Naive thymus-derived CD4-positive, alpha-beta T cell (primary cell): ENCODE results near the gene CEP85L. TPM values are rescaled to one million over a fixed set of nuclear protein-coding genes. Genes with fewer than 3 reads are reported as not detected.
A peak's percentile ranks its signal among the peaks of the same experiment; 100 is the strongest.

Experiments
- ATAC-seq: fragments of 150-1000 bp; cut with Tn5 transposase; 2 replicates; pipeline ENCODE4 v1.10.0; 2021; ENCODE audit warnings: mild to moderate bottlenecking, moderate library complexity
- CTCF ChIA-PET: fragments of 350-600 bp; sonication (Branson Sonifier 250); formaldehyde crosslinking; loops from one replicate; lab custom pipeline; 2021; ENCODE audit warnings: antibody characterized with exemption; lab: Charles Lee
- POLR2A ChIA-PET: fragments of 350-600 bp; sonication (Branson Sonifier 250); formaldehyde crosslinking; loops from one replicate; lab custom pipeline; 2021; ENCODE audit warnings: antibody characterized with exemption, inconsistent platforms; lab: Charles Lee
- DNase-seq, 9 donors: peaks; one replicate each; pipeline versions ENCODE4 v3.0.0 to v3.0.0-alpha.2; 2020 to 2022; ENCODE audit warnings: mixed read lengths in 1 of 9
- H3K27ac ChIP-seq: one replicate; pipeline ENCODE4 v1.7.0; 2013; ENCODE audit warnings: mild to moderate bottlenecking, low read depth, low read length, moderate library complexity
- H3K27me3 ChIP-seq, 2 donors: one replicate each; pipeline ENCODE4 v1.7.0; 2013; ENCODE audit warnings: low read length in 2 of 2, mild to moderate bottlenecking in 2 of 2, moderate library complexity in 2 of 2; ENCODE audit not compliant: control insufficient read depth in 2 of 2, insufficient read depth in 2 of 2
- H3K36me3 ChIP-seq, 3 experiments: 1 replicate in 2 of 3; 2 replicates in 1 of 3; pipeline ENCODE4 v1.7.0; 2013; ENCODE audit warnings: low read length in 3 of 3, mild to moderate bottlenecking in 3 of 3, moderate library complexity in 1 of 3; ENCODE audit not compliant: insufficient read depth in 3 of 3, control insufficient read depth in 2 of 3
- H3K4me1 ChIP-seq, 2 donors: one replicate each; pipeline ENCODE4 v1.7.0; 2013; ENCODE audit warnings: low read length in 2 of 2, mild to moderate bottlenecking in 2 of 2, moderate library complexity in 1 of 2; ENCODE audit not compliant: control insufficient read depth in 2 of 2, insufficient read depth in 2 of 2
- H3K4me3 ChIP-seq: 2 replicates; pipeline ENCODE4 v1.7.0; 2013; ENCODE audit warnings: mild to moderate bottlenecking, low read length
- H3K9me3 ChIP-seq, 3 experiments: 1 replicate in 2 of 3; 2 replicates in 1 of 3; pipeline ENCODE4 v1.7.0; 2013; ENCODE audit warnings: low read length in 3 of 3; ENCODE audit not compliant: control insufficient read depth in 2 of 3
- H3K27ac Mint-ChIP-seq, 9 donors: one replicate each; pipeline ENCODE4 v1.8.0; 2020 to 2022; ENCODE audit warnings: mixed read lengths in 9 of 9, mild to moderate bottlenecking in 8 of 9, moderate library complexity in 5 of 9, inconsistent platforms in 2 of 9
- H3K27me3 Mint-ChIP-seq, 5 donors: one replicate each; pipeline ENCODE4 v1.8.0; 2021 to 2022; ENCODE audit warnings: mixed read lengths in 5 of 5, mild to moderate bottlenecking in 1 of 5
- H3K36me3 Mint-ChIP-seq, 5 donors: one replicate each; pipeline ENCODE4 v1.8.0; 2020 to 2022; ENCODE audit warnings: mixed read lengths in 5 of 5, mild to moderate bottlenecking in 3 of 5, inconsistent platforms in 1 of 5
- H3K4me1 Mint-ChIP-seq, 7 donors: one replicate each; pipeline ENCODE4 v1.8.0; 2020 to 2022; ENCODE audit warnings: mixed read lengths in 7 of 7, mild to moderate bottlenecking in 3 of 7, inconsistent platforms in 1 of 7
- H3K4me3 Mint-ChIP-seq, 10 donors: one replicate each; pipeline ENCODE4 v1.8.0; 2020 to 2022; ENCODE audit warnings: mild to moderate bottlenecking in 10 of 10, mixed read lengths in 10 of 10, moderate library complexity in 6 of 10, inconsistent platforms in 2 of 10
- H3K9me3 Mint-ChIP-seq, 11 donors: one replicate each; pipeline ENCODE4 v1.8.0; 2020 to 2022; ENCODE audit warnings: mixed read lengths in 11 of 11, mild to moderate bottlenecking in 4 of 11, inconsistent platforms in 1 of 11, moderate library complexity in 1 of 11
- intact Hi-C, 2 donors: fragments of 100-400 bp; cut with micrococcal nuclease; formaldehyde crosslinking; loops; one replicate each; pipeline ENCODE4 v1.15.1; 2023
- polyA plus RNA-seq, 2 donors: library from polyadenylated mRNA; unstranded; fragments of 300-500 nt; fragmentation: Illumina TruSeq; gene quantifications; one replicate each; pipeline ENCODE4 v1.2.3, GENCODE V29; 2021
- total RNA-seq, 6 experiments: library from RNA in 5 of 6; stranded (reverse) in 5 of 6; gene quantifications; 1 replicate in 5 of 6; 2 replicates in 1 of 6; pipeline ENCODE4 v1.2.3 and lab custom pipeline; 2021 to 2026

Gene CEP85L
- total and polyA plus RNA-seq, 7 experiments from 2014 or later, result 47.3 to 89.1 (median 76.2) TPM

DNA sequence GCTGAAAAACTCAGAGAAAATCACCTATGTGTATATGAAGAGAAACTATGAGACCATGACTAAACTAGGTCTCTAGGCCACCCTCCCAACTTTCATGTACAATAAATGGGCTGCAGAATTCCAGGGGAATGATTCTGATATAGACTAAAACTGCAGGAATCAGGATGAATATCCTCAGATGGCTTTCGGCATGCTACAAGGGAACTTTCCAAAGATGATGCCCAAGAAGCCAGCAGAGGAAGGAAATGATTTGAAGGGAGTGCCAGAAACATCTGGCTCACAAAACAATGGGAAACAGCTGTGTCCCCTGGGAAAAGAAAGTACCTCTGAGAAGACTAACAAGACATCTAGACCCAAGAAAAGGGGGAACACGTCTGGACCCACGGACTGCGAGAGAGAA, 62.2 kb downstream of the CEP85L start:
- H3K4me1 ChIP-seq, result no peaks in the 10 kb centered on the region
- no peaks in the 10 kb centered on the region for H3K36me3 ChIP-seq
- no peak for DNase-seq
- no peaks in the 10 kb centered on the region for H3K9me3 ChIP-seq
- H3K36me3 Mint-ChIP-seq, result peaks cover 8 to 77% (median 41%) of the 10 kb centered on the region in 5 donors
- CTCF ChIA-PET, result no interaction called here
- H3K27me3 ChIP-seq, result no peaks in the 10 kb centered on the region
- peak overlapping the region in 8 of 9 donors; percentile 32 to 90 (median 75) for H3K27ac Mint-ChIP-seq
- no peak overlapping the region for H3K27ac ChIP-seq
- POLR2A ChIA-PET, result no interaction called here
- intact Hi-C loops, result no loop called here
- no peaks in the 10 kb centered on the region for H3K27me3 Mint-ChIP-seq
- H3K4me3 Mint-ChIP-seq, result no peak overlapping the region
- peaks cover 9 to 88% (median 68%) of the 10 kb centered on the region in 7 donors for H3K4me1 Mint-ChIP-seq
- ATAC-seq, result no peak
- H3K9me3 Mint-ChIP-seq, result no peaks in the 10 kb centered on the region
- no peak overlapping the region for H3K4me3 ChIP-seq

DNA sequence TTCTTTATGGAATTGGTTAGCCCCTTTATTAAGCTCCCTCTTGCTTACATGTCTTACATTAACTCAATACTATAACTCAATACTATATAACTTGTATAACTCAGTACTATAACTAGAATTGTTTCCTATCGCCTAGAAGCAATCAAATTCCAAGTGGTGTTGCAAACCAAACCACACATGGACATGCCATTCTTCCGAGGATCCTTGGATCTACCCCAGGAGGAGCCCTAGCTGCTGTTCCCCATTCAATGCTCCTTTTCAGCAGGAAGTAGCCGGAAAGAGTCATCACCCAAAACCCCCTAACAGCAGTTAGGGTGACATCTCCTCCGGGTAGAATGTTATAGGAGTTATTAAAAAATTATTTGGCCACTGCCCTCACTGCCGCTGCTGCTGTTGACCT, 62.8 kb downstream of the CEP85L start:
- ChIA-PET POLR2A (no interaction called here), CTCF (no interaction called here)
- Mint-ChIP-seq H3K4me3 (no peak overlapping the region), H3K36me3 (peaks cover 8 to 72% (median 36%) of the 10 kb centered on the region in 5 donors), H3K4me1 (peaks cover 7 to 83% (median 63%) of the 10 kb centered on the region in 7 donors), H3K27ac (peak overlapping the region in 7 of 9 donors; percentile 32 to 90 (median 64)), H3K9me3 (no peaks in the 10 kb centered on the region), H3K27me3 (no peaks in the 10 kb centered on the region)
- Histone ChIP-seq H3K27ac (no peak overlapping the region), H3K36me3 (no peaks in the 10 kb centered on the region), H3K4me1 (no peaks in the 10 kb centered on the region), H3K9me3 (no peaks in the 10 kb centered on the region), H3K4me3 (no peak overlapping the region), H3K27me3 (no peaks in the 10 kb centered on the region)
- ATAC-seq, result no peak
- intact Hi-C loops, result no loop called here
- DNase-seq, result no peak

DNA sequence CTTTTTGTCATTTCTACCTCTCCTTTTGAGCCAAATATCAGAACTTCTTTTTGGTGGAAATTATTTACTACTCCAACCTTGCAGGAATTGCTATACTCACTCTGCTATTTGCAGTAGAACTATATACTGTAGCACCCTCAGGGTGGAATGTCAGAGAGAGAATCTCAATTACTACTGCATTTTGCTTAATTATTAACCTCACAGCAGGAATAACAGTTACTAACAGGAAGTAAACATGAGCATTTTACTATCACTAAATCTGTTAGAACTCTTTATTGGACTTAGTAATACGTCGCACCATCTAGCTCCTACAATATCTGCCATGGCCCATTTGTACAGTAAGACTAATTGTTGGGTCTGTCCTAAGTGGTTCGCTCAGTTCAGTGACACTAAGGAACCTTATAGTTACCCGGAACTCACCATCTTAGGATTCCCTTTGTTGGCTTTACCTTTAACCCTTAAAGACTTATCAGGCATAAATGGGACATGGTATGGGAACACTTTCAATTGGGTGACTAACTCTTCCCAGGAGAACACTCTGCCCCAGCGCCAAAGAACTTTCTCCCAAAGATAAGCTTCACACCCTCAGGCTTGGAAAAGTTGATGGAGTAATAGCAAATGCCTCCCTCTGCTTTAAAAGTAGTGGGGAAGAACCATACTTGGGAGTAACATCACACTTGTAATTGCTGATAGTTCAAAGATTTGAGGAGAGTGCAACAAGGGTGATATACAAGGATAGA, 64.5 kb downstream of the CEP85L start:
- Mint-ChIP-seq H3K27me3 (no peaks in the 10 kb centered on the region), H3K4me1 (peaks cover 4 to 78% (median 50%) of the 10 kb centered on the region in 7 donors), H3K27ac (peak overlapping the region in 7 of 9 donors; percentile 6 to 75 (median 38)), H3K9me3 (peaks cover 0 to 9% (median 2%) of the 10 kb centered on the region in 11 donors), H3K36me3 (peaks cover 16 to 78% (median 44%) of the 10 kb centered on the region in 5 donors), H3K4me3 (no peak overlapping the region)
- intact Hi-C loops, result no loop called here
- DNase-seq (no peak), ATAC-seq (no peak)
- Histone ChIP-seq H3K27ac (no peak overlapping the region), H3K9me3 (no peaks in the 10 kb centered on the region), H3K27me3 (no peaks in the 10 kb centered on the region), H3K4me1 (no peaks in the 10 kb centered on the region), H3K4me3 (no peak overlapping the region), H3K36me3 (peaks cover 0 to 7% (median 0%) of the 10 kb centered on the region in 3 experiments)
- CTCF ChIA-PET, result no interaction called here
- POLR2A ChIA-PET, result interaction anchor here (0.9 kb wide), 1 partner anchor 111 kb away, joined by 3 read pairs; no protein-coding TSS in a partner anchor

DNA sequence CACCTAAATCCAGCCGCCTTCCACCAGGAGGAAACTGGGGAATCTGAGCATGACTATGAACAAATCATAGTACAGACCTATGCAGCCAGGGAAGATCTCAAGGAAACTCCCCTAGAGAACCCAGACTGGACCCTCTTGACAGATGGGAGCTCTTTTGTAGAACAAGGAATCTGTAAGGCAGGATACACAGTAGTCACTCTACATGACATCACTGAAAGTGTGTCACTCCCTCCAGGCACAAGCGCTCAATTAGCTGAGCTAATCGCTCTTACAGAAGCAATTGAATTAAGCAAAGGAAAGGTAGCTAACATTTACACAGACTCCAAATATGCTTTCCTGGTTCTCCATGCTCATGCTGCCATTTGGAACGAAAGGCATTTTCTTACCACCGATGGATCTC, 66.5 kb downstream of the CEP85L start:
- ATAC-seq (no peak), DNase-seq (no peak)
- peaks cover 0 to 10% (median 10%) of the 10 kb centered on the region in 3 experiments for H3K9me3 ChIP-seq
- H3K27me3 Mint-ChIP-seq, result no peaks in the 10 kb centered on the region
- peaks cover 31 to 78% (median 57%) of the 10 kb centered on the region in 5 donors for H3K36me3 Mint-ChIP-seq
- CTCF ChIA-PET, result interaction anchor here (0.6 to 0.7 kb wide), 2 partner anchors 16 to 34 kb away, joined by 3 read pairs; no protein-coding TSS in a partner anchor
- peaks cover 0 to 71% (median 38%) of the 10 kb centered on the region in 7 donors for H3K4me1 Mint-ChIP-seq
- H3K27ac Mint-ChIP-seq, result peak overlapping the region in 8 of 9 donors; percentile 17 to 80 (median 62)
- intact Hi-C loops, result no loop called here
- H3K4me3 Mint-ChIP-seq, result no peak overlapping the region
- peaks cover 0 to 29% (median 13%) of the 10 kb centered on the region in 11 donors for H3K9me3 Mint-ChIP-seq
- no peak overlapping the region for H3K4me3 ChIP-seq
- peak overlapping the region; percentile 19 for H3K27ac ChIP-seq
- H3K4me1 ChIP-seq, result no peaks in the 10 kb centered on the region
- H3K27me3 ChIP-seq, result no peaks in the 10 kb centered on the region
- H3K36me3 ChIP-seq, result peaks cover 0 to 15% (median 0%) of the 10 kb centered on the region in 3 experiments
- POLR2A ChIA-PET, result no interaction called here

DNA sequence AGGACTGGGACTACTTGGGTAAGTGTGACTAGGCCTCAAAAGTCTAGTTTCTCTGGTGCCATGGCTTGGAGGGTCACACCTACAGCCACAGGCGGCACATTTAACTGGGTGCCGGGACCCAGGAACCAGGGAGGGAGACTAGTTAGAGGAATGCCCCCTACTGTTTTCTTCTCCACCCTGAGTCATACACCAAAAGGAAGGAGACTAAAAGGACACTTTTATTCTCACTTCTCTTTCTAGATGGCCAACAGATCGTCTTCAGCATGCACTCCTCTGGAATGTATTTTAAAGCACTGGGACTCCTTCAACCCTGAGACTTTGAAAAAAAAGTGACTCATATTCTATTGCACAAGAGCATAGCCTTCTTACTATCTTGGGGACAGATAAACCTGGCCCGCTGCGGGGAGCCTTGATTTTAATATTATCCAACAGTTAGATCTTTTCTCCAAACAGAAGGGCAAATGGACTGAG, 69.9 kb downstream of the CEP85L start:
- DNase-seq, result no peak
- peak overlapping the region in 5 of 9 donors; percentile 60 to 92 (median 66) for H3K27ac Mint-ChIP-seq

DNA sequence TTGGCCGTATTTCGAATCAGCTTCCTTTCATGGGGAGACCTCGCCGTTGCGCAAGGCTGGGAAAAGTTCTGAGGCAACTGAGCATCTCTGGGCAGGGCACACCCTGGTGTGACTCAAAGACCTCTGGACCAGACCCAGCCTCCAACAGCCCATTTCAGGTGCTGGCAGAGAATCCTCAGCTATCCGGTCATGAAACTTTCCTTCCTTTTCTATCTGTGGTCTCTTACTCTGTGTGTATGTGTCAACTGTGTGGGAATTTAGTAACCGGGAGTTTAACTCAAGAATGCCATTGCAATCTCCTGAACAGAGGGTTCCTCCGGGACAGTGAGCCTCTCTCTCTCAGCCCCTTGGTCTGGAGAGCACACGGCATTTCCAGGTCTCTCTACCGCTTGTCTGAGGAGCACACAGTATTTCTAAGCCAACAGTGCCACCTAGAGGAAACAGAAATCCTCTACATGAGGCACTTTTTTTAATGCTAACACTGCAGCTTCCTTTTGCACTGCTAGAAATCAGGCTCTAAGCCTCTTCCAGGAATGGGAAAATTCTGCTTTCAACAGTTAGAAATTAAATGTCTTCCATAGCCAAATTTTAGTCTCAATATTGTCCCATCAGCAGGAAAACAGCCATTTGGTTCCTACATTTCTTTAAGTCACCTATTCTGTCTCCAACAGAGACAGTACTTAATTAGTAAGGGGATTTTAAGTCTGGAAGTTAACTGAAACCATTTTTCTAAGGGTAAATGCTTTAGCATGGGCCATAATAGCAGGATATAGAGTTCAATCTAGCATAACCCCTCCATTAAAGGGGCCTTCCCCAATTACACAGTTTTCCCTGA, 70.6 kb downstream of the CEP85L start:
- peaks cover 0 to 42% (median 6%) of the 10 kb centered on the region in 3 experiments for H3K36me3 ChIP-seq
- Mint-ChIP-seq H3K9me3 (peaks cover 0 to 70% (median 43%) of the 10 kb centered on the region in 11 donors), H3K36me3 (peaks cover 37 to 84% (median 68%) of the 10 kb centered on the region in 5 donors), H3K27ac (peak overlapping the region in 7 of 9 donors; percentile 60 to 92 (median 85)), H3K4me1 (peaks cover 0 to 31% (median 13%) of the 10 kb centered on the region in 7 donors), H3K27me3 (no peaks in the 10 kb centered on the region), H3K4me3 (peak overlapping the region in 2 of 10 donors; percentile 7 to 64)
- intact Hi-C loops, result loop anchor here (1.0 to 2.0 kb wide), 3 partner anchors 16 to 605 kb away; no protein-coding TSS in a partner anchor
- H3K27ac ChIP-seq, result no peak overlapping the region
- peak; percentile 78 for ATAC-seq
- POLR2A ChIA-PET, result no interaction called here
- CTCF ChIA-PET, result interaction anchor here (0.6 to 1.3 kb wide), 3 partner anchors 22 to 294 kb away, joined by 3 to 5 read pairs (median 3); no protein-coding TSS in a partner anchor
- DNase-seq, result peak in 5 of 9 donors; percentile 11 to 37 (median 16)
- no peaks in the 10 kb centered on the region for H3K27me3 ChIP-seq
- H3K9me3 ChIP-seq, result peaks cover 0 to 49% (median 20%) of the 10 kb centered on the region in 3 experiments
- no peaks in the 10 kb centered on the region for H3K4me1 ChIP-seq
- H3K4me3 ChIP-seq, result no peak overlapping the region

More for the DNA sequence above, 69.9 kb downstream of the CEP85L start:
- H3K36me3 ChIP-seq, result peaks cover 0 to 35% (median 6%) of the 10 kb centered on the region in 3 experiments
- no peak overlapping the region for H3K4me3 ChIP-seq
- peaks cover 0 to 38% (median 19%) of the 10 kb centered on the region in 7 donors for H3K4me1 Mint-ChIP-seq
- intact Hi-C loops, result loop anchor here (1.0 to 2.0 kb wide), 3 partner anchors 17 to 605 kb away; no protein-coding TSS in a partner anchor
- H3K4me3 Mint-ChIP-seq, result no peak overlapping the region
- ATAC-seq, result peak; percentile 67
- no peaks in the 10 kb centered on the region for H3K27me3 ChIP-seq
- no peak overlapping the region for H3K27ac ChIP-seq
- peaks cover 30 to 84% (median 68%) of the 10 kb centered on the region in 5 donors for H3K36me3 Mint-ChIP-seq
- H3K4me1 ChIP-seq, result no peaks in the 10 kb centered on the region
- ChIA-PET POLR2A (no interaction called here), CTCF (interaction anchor here (0.6 to 1.3 kb wide), 2 partner anchors 23 to 215 kb away, joined by 3 to 5 read pairs; no protein-coding TSS in a partner anchor)
- H3K9me3 Mint-ChIP-seq, result peaks cover 0 to 63% (median 36%) of the 10 kb centered on the region in 11 donors
- no peaks in the 10 kb centered on the region for H3K27me3 Mint-ChIP-seq
- H3K9me3 ChIP-seq, result peaks cover 0 to 42% (median 17%) of the 10 kb centered on the region in 3 experiments
